TTC549 (cell line): ENCODE measurements around the gene KDM8.

Experiments
- FAIRE-seq: peaks from 2 replicates; lab custom pipeline; 2012; peaks lifted over from hg19 to GRCh38; lab: Jason Lieb, UNC

The KDM8 gene

DNA sequence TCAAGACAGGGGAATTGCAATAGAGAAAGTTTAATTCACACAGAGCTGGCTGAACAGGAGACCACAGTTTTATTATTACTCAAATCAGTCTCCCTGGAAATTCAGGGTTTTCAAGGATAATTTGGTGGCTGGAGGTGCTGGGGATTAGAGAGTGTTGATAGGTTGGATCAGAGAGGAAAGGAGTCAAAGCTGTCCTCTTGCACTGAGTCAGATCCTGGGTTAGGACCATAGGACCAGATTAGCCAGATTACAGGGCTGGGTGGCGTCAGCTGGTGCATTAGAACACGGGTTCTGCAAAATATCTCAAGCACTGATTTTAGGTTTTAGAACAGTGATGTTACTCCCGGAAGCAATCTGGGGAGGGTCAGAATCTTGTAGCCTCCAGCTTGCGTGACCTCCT, 67.0 kb downstream of the KDM8 start:
- no peak for FAIRE-seq
